BLaER1 treated with 17β-estradiol and CSF1 and Interleukin-3, amounts not matched to agents 10 nM and 100 nM (cell line): ENCODE results near the gene COPA.

ENCODE experiments used
- H3K27ac ChIP-seq, 11 experiments: shearing (Covaris generic); formaldehyde crosslinking; 2 replicates each; pipeline ENCODE4 v1.8.1; 2022
- H3K27me3 ChIP-seq, 11 experiments: shearing (Covaris generic); formaldehyde crosslinking; 2 replicates each; pipeline ENCODE4 v1.8.1; 2022
- H3K36me3 ChIP-seq, 11 experiments: shearing (Covaris generic); formaldehyde crosslinking; 2 replicates each; pipeline ENCODE4 v1.8.1; 2022
- H3K4me1 ChIP-seq, 10 experiments: shearing (Covaris generic); formaldehyde crosslinking; 2 replicates each; pipeline ENCODE4 v1.8.1; 2022
- H3K4me2 ChIP-seq, 11 experiments: shearing (Covaris generic); formaldehyde crosslinking; 2 replicates each; pipeline ENCODE4 v1.8.1; 2022
- H3K4me3 ChIP-seq, 10 experiments: shearing (Covaris generic); formaldehyde crosslinking; 2 replicates each; pipeline ENCODE4 v1.8.1; 2022
- H3K9ac ChIP-seq, 11 experiments: shearing (Covaris generic); formaldehyde crosslinking; 2 replicates each; pipeline ENCODE4 v1.8.1; 2022
- H3K9me3 ChIP-seq, 11 experiments: shearing (Covaris generic); formaldehyde crosslinking; replicated peaks in 1 of 11; 2 replicates each; pipeline ENCODE4 v1.8.1; 2022
- H4K20me1 ChIP-seq, 11 experiments: shearing (Covaris generic); formaldehyde crosslinking; 2 replicates each; pipeline ENCODE4 v1.8.1; 2022
- Cebpa-rat ChIP-seq, 11 experiments: shearing (Covaris generic); IDR thresholded peaks; 2 replicates each; pipeline ENCODE4 v1.8.1; 2022

COPA gene

GRCh38 chr1:160277987-160278386, 65.1 kb downstream of the COPA start:
- no peak overlapping the region for H3K27ac ChIP-seq
- no peaks in the 10 kb centered on the region for H4K20me1 ChIP-seq
- peaks cover 0 to 2% (median under 1%) of the 10 kb centered on the region in 10 experiments; a peak in 8 of 20 replicates for H3K4me1 ChIP-seq
- no peaks in the 10 kb centered on the region for H3K9me3 ChIP-seq
- no peak for TF ChIP-seq Cebpa-rat (IDR thresholded peaks at IDR 0.05)
- no peak overlapping the region for H3K4me2 ChIP-seq
- no peak overlapping the region for H3K4me3 ChIP-seq
- no peak overlapping the region for H3K9ac ChIP-seq
- H3K27me3 ChIP-seq, result no peaks in the 10 kb centered on the region
- peaks cover 63 to 77% (median 69%) of the 10 kb centered on the region in 11 experiments for H3K36me3 ChIP-seq

- Histone ChIP-seq H3K4me2 (no peak overlapping the region), H3K4me1 (no peaks in the 10 kb centered on the region), H3K9ac (no peak overlapping the region), H3K27ac (no peak overlapping the region), H3K9me3 (no peaks in the 10 kb centered on the region), H3K27me3 (no peaks in the 10 kb centered on the region), H3K4me3 (no peak overlapping the region), H3K36me3 (peaks cover 56 to 71% (median 62%) of the 10 kb centered on the region in 11 experiments), H4K20me1 (no peaks in the 10 kb centered on the region)
- no peak for TF ChIP-seq Cebpa-rat (IDR thresholded peaks at IDR 0.05)
Observed at GRCh38 chr1:160277330-160277729, 65.7 kb downstream of the COPA start.

GRCh38 chr1:160271025-160271424, 72.0 kb downstream of the COPA start:
- Histone ChIP-seq H4K20me1 (no peaks in the 10 kb centered on the region), H3K27ac (no peak overlapping the region), H3K36me3 (peaks cover 0 to 8% (median under 1%) of the 10 kb centered on the region in 11 experiments; a peak in 9 of 22 replicates), H3K27me3 (no peaks in the 10 kb centered on the region), H3K4me3 (no peak overlapping the region), H3K9me3 (no peaks in the 10 kb centered on the region), H3K4me2 (no peak overlapping the region), H3K4me1 (peaks cover 0 to 9% (median 8%) of the 10 kb centered on the region in 10 experiments; a peak in 12 of 20 replicates), H3K9ac (no peak overlapping the region)
- no peak for TF ChIP-seq Cebpa-rat (IDR thresholded peaks at IDR 0.05)

- Histone ChIP-seq H3K4me1 (peaks cover 7 to 21% (median 17%) of the 10 kb centered on the region in 10 experiments), H3K9ac (no peak overlapping the region), H3K27me3 (no peaks in the 10 kb centered on the region), H3K4me2 (no peak overlapping the region), H3K27ac (no peak overlapping the region), H3K4me3 (no peak overlapping the region), H4K20me1 (no peaks in the 10 kb centered on the region), H3K36me3 (no peaks in the 10 kb centered on the region), H3K9me3 (no peaks in the 10 kb centered on the region)
- TF ChIP-seq Cebpa-rat (IDR thresholded peaks at IDR 0.05), result no peak
Observed at GRCh38 chr1:160267284-160267991, 75.6 kb downstream of the COPA start.

GRCh38 chr1:160264795-160265307, 78.2 kb downstream of the COPA start:
- Histone ChIP-seq H3K4me3 (no peak overlapping the region), H4K20me1 (no peaks in the 10 kb centered on the region; a peak in 1 of 22 replicates), H3K4me1 (peaks cover 21 to 36% (median 31%) of the 10 kb centered on the region in 10 experiments), H3K36me3 (0 out of 22 replicates have a peak, but pooled peaks cover 0 to 6% (median 0%) of the 10 kb centered on the region in 11 experiments), H3K9me3 (no peaks in the 10 kb centered on the region), H3K27me3 (no peaks in the 10 kb centered on the region), H3K4me2 (no peak overlapping the region), H3K9ac (no peak overlapping the region), H3K27ac (no peak overlapping the region)
- TF ChIP-seq Cebpa-rat (IDR thresholded peaks at IDR 0.05), result no peak

GRCh38 chr1:160261893-160262794, 80.9 kb downstream of the COPA start, which contains the start of gene DCAF8:
Gene DCAF8, minus strand, starts transcription at chr1:160262549. Its CDS starts 18,541 bp downstream, at chr1:160244008.
- H3K36me3 ChIP-seq, result peaks cover 8 to 23% (median 18%) of the 10 kb centered on the region in 11 experiments; a peak in 13 of 22 replicates
- H3K27me3 ChIP-seq, result no peaks in the 10 kb centered on the region
- H3K4me3 ChIP-seq, result peak within 1 kb of the TSS; percentile 82 to 97 (median 92)
- H3K27ac ChIP-seq, result peak within 1 kb of the TSS; percentile 95 to 100 (median 98)
- peaks cover 0 to 20% (median 8%) of the 10 kb centered on the region in 11 experiments; a peak in 11 of 22 replicates for H4K20me1 ChIP-seq
- H3K4me1 ChIP-seq, result peaks cover 32 to 58% (median 45%) of the 10 kb centered on the region in 10 experiments
- peak within 1 kb of the TSS; percentile 95 to 100 (median 98) for H3K9ac ChIP-seq
- H3K4me2 ChIP-seq, result peak within 1 kb of the TSS; percentile 83 to 96 (median 88)
- no peaks in the 10 kb centered on the region for H3K9me3 ChIP-seq
- no peak for TF ChIP-seq Cebpa-rat (IDR thresholded peaks at IDR 0.05)

- TF ChIP-seq Cebpa-rat (IDR thresholded peaks at IDR 0.05), result no peak
- peak overlapping the region; percentile 77 to 96 (median 85) for H3K4me2 ChIP-seq
Observed at GRCh38 chr1:160261556-160261892, 81.5 kb downstream of the COPA start.

GRCh38 chr1:160260406-160261382, 82.4 kb downstream of the COPA start:
- no peaks in the 10 kb centered on the region for H3K27me3 ChIP-seq
- peaks cover 8 to 34% (median 25%) of the 10 kb centered on the region in 11 experiments; a peak in 18 of 22 replicates for H3K36me3 ChIP-seq
- H3K27ac ChIP-seq, result peak overlapping the region; percentile 95 to 100 (median 98); a peak in 20 of 22 replicates
- H3K4me3 ChIP-seq, result peak overlapping the region; percentile 82 to 97 (median 92)
- H3K4me1 ChIP-seq, result peaks cover 25 to 53% (median 39%) of the 10 kb centered on the region in 10 experiments
- peak overlapping the region; percentile 95 to 100 (median 98) for H3K9ac ChIP-seq
- no peak for TF ChIP-seq Cebpa-rat (IDR thresholded peaks at IDR 0.05)
- peak overlapping the region; percentile 77 to 96 (median 85) for H3K4me2 ChIP-seq
- no peaks in the 10 kb centered on the region for H3K9me3 ChIP-seq
- peaks cover 0 to 35% (median 16%) of the 10 kb centered on the region in 11 experiments; a peak in 11 of 22 replicates for H4K20me1 ChIP-seq

More at GRCh38 chr1:160261556-160261892, 81.5 kb downstream of the COPA start:
- peak overlapping the region; percentile 95 to 100 (median 98) for H3K27ac ChIP-seq
- no peaks in the 10 kb centered on the region for H3K9me3 ChIP-seq
- peak overlapping the region; percentile 82 to 97 (median 92) for H3K4me3 ChIP-seq
- peaks cover 0 to 26% (median 8%) of the 10 kb centered on the region in 11 experiments; a peak in 11 of 22 replicates for H4K20me1 ChIP-seq
- H3K36me3 ChIP-seq, result peaks cover 8 to 27% (median 18%) of the 10 kb centered on the region in 11 experiments; a peak in 15 of 22 replicates
- peaks cover 29 to 55% (median 45%) of the 10 kb centered on the region in 10 experiments for H3K4me1 ChIP-seq
- H3K9ac ChIP-seq, result peak overlapping the region; percentile 95 to 100 (median 98)
- no peaks in the 10 kb centered on the region for H3K27me3 ChIP-seq
